GM15510 (cell line): ENCODE data around the gene CKB.

ENCODE experiments used
- POLR2A ChIP-seq: IDR thresholded peaks from 3 replicates; pipeline ENCODE4 v1.6.1; 2011; ENCODE audit warnings: borderline replicate concordance; ENCODE audit not compliant: insufficient read length; ENCODE audit errors: extremely low read depth

Gene CKB

GRCh38 chr14:103535891-103536565, 13.4 kb upstream of the CKB start:
- TF ChIP-seq POLR2A, result no peak

- no peak for TF ChIP-seq POLR2A
Observed at GRCh38 chr14:103535081-103535890, 12.7 kb upstream of the CKB start.

DNA sequence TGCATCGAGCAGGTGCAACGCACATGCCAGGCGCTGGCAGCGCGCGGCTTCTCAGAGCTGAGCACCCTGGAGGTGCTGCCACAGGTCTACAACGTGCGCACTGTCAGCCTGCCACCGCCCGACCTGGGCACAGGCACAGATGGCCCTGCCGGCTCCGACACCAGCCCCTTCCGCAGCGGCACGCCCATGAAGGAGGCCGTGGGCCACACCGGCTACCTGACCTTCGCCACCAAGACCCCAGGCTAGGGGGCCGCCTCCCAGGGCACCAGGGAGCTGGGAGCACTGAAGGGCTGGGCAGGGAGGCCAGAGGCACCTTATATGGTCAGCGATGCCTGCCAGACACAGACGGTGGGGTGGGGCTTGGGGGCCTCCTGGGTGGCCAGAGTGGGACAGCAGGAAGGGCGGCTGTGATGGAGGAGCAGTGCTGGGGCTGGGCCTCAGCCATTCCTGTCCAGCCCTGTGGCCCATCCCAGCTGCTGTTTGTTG, 12.0 kb upstream of the CKB start:
- no peak for TF ChIP-seq POLR2A

GRCh38 chr14:103533999-103534575, 11.5 kb upstream of the CKB start:
- TF ChIP-seq POLR2A, result no peak

GRCh38 chr14:103533137-103533998, 10.7 kb upstream of the CKB start:
- no peak for TF ChIP-seq POLR2A

GRCh38 chr14:103532216-103533136, 9.8 kb upstream of the CKB start:
- no peak for TF ChIP-seq POLR2A

DNA sequence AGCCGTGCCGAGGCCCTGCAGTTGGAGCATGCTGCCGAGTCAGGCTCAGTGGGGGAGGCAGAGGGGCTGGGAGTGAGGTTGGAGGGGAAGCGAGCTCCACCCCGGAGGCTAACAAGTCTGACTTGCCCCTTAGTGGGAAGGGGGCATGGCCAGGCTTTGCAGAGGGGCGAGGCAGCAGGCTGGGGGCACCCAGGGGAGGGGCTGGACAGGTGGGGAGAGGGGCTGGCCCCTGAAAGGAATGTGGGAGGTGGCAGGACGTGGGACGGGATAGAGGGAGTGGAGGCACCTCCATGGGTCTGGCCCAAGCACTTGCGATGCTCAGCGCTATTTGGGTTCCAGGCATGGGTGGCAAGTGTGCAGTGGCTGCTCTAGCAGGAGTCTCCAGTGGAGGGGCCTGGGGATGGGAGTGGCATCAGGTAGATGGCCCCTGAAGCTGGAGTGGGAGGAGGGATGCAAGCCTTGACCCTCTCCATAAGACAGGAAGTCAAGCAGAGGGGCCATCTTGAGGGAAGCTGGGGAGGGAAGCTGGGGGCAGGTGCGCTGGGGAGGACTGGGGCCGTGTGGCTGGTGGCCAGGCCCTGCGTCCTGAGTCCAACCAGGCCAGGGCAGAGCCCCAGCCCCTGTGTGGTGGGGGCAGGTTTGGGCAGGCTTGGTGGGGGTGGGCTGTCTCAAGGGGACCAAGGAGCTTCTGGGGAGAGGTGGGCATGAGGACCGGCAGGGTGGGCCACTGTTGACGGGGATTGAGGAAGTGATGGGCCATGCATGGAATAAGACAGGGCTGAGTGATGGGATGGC, 9.0 kb upstream of the CKB start:
- no peak for TF ChIP-seq POLR2A

GRCh38 chr14:103530831-103531230, 8.2 kb upstream of the CKB start:
- TF ChIP-seq POLR2A, result no peak

DNA sequence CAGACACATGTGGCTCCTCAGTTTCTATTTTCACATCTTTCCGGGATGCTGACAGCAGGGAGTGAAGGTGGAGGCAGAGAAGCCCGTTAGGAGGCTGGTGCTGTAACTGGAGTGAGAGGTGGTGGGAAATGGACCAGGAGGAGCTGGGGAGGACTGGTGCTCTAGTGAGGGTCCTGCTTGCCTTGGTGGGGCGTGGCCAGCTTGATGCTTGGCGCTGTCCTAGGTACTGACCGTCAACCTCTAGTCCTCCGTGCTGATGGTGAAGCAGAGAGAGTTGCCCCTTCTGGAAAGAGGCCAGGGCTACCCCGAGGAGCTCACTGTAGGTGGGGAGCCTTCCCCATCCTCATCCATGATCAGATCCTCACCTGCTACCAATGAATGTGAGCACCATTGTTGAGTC, 7.8 kb upstream of the CKB start:
- no peak for TF ChIP-seq POLR2A

DNA sequence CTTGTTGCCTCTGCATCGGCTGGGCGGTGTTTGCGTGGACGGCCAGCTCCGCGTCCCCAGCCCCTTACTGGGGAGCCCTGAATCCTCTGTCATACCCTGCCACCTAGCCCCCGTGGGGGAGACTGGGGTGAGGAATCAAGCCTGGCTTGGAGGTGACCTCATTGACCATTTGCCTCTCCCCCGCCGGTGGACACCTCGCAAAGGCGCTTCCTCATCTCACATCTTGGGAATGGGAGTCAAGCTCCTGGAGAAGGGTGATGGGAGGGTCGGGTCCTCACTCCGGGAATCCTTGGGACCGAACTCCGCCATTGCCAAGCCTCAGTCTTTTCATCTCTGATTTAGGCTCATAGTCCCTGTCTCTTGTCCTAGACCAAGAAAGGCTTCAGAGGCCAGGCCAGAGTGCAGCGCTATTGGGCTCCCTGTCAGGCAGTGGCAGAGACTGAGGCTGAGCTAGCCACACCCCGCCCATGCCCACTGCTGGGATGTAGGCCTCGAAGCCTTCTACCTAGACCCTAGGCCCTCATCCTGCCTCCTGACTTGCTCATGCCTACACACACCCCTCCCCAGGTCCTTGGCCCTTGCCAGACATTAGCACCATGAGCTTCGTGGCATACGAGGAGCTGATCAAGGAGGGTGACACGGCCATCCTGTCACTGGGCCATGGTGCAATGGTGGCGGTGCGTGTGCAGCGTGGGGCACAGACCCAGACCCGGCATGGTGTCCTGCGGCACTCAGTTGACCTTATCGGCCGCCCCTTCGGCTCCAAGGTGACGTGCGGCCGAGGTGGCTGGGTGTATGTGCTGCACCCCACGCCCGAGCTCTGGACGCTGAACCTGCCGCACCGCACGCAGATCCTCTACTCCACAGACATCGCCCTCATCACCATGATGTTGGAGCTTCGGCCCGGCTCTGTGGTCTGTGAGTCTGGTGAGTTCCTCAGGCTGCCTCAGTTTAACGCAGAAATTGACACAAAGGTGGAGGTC, 7.0 kb upstream of the CKB start:
- TF ChIP-seq POLR2A, result no peak

DNA sequence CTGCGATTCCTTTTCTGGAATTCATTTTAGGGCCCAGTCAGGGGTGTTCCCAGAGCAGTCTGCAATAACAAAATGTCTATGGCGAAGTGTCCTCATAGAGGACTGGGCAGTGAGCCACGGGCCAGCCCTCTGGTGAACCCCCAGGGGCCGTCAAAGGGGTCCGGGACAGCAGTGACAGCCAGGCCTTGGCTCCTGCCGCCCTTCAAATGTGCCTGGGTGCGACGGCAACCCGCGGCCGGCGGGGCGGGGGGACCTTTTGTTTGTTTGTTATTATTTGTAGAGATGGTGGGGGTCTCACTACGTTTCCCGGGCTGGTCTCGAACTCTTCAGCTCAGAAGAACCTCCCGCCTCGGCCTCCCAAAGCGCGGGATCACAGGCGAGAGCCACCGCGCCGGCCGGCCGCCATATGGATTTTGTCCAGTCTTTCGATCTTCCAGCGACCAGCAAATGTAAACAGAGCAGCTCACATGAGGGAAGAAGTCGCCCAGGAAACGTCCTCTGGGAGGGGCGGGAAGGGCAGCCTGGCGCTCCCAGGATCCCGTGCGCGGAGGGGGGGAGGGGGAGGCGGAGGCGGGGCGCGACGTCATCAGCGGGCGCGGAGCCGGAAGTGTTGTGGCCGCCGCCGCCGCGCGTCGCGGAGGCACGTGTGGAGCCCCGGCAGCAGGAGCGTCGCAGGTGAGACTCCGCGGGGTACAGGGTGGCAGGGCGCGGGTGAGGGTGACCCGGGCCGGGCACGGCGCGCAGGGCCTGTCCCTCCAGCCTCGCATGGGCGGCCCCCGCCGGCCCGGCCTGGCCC, 6.2 kb upstream of the CKB start, which contains the start of gene TRMT61A:
TSS of gene TRMT61A (plus strand) at position 610 of the 796 bp plus-strand sequence. CDS start 783 bp downstream, outside the sequence.
- TF ChIP-seq POLR2A, result peak; percentile 75
